ENCODE data around the gene STING1. TPM values are rescaled to one million over a fixed set of nuclear protein-coding genes. Genes with fewer than 3 reads are reported as not detected.

The STING1 gene
- total and polyA plus RNA-seq, 2 of the 8 experiments (the other 6 are each of a cell fraction or from before 2014, with no cell fraction given): 0.26 to 0.47 TPM

DNA sequence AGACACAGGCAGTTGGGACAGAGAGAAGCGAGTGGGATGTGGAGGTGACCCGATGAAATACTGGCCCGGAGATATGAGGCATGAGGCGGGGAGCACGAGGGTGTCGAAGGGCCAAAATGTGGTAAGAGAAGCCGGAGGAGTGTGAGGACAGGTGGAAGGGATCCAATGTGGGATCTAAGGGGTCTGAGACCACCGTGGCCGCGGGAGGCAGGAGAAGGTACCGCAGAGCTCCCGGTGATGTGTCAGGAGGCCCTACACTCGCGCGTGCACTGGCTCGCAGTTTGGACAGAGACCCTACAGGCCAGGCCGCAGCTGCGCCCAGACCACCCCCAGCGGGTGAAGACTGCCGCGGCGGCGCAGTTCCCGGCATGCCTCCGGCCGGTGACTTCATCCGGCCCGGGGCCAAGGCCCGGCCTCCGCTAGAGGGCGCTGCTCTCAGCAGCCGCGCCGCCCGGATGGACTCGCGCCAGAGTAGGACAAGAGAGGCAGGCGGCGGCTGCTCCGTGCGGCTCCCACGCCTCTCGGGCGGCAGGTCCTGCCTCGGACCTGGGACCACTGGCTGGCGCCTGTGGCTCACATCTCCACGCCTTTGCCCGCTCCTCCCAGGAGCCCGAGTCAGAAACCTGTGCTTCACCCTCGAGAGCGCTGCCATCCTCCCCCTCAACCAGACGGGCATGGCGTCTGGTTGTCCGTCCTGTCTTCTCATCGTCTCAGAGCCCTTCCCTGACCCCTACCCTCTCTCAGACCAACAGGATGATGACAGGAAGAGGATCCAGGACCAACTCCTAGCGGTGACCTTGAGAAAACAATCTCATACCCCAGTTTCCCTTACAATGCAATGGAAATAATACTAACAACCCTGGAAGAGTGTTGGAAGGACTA lies 35.4 kb upstream of the STING1 start (continued):
- TF ChIP-seq CTBP2 (IDR thresholded peaks at IDR 0.05; ENCODE audit: borderline replicate concordance, insufficient read depth, insufficient read length, low read length) (peak; percentile 40), NANOG (IDR thresholded peaks at IDR 0.05; ENCODE audit: insufficient read depth, low read depth, low read length, poor library complexity, severe bottlenecking) (peak; percentile 4), JUND (IDR thresholded peaks at IDR 0.05; ENCODE audit: low read length) (peak; percentile 95), SIRT6 (IDR thresholded peaks at IDR 0.05; ENCODE audit: low read length) (no peak), NRF1 (IDR thresholded peaks at IDR 0.05; ENCODE audit: low read depth, low read length) (peak; percentile 17; the same call in 1 of the 2 replicates), POLR2A (IDR thresholded peaks at IDR 0.05; ENCODE audit: control extremely low read depth in 1 of 2, low read depth in 2 of 2, low read length in 2 of 2) (peak in 1 of 2 experiments; percentile 94; a peak in 2 of 3 replicates), RXRA (IDR thresholded peaks at IDR 0.05; ENCODE audit: insufficient read depth, low read depth, low read length) (no peak), SIN3A (conservative IDR thresholded peaks at IDR 0.05 in 1 of 2, IDR thresholded peaks at IDR 0.05 in 1 of 2; ENCODE audit: low read depth in 1 of 2, low read length in 2 of 2) (no peak)
- TF ChIP-seq, protein P1, sequence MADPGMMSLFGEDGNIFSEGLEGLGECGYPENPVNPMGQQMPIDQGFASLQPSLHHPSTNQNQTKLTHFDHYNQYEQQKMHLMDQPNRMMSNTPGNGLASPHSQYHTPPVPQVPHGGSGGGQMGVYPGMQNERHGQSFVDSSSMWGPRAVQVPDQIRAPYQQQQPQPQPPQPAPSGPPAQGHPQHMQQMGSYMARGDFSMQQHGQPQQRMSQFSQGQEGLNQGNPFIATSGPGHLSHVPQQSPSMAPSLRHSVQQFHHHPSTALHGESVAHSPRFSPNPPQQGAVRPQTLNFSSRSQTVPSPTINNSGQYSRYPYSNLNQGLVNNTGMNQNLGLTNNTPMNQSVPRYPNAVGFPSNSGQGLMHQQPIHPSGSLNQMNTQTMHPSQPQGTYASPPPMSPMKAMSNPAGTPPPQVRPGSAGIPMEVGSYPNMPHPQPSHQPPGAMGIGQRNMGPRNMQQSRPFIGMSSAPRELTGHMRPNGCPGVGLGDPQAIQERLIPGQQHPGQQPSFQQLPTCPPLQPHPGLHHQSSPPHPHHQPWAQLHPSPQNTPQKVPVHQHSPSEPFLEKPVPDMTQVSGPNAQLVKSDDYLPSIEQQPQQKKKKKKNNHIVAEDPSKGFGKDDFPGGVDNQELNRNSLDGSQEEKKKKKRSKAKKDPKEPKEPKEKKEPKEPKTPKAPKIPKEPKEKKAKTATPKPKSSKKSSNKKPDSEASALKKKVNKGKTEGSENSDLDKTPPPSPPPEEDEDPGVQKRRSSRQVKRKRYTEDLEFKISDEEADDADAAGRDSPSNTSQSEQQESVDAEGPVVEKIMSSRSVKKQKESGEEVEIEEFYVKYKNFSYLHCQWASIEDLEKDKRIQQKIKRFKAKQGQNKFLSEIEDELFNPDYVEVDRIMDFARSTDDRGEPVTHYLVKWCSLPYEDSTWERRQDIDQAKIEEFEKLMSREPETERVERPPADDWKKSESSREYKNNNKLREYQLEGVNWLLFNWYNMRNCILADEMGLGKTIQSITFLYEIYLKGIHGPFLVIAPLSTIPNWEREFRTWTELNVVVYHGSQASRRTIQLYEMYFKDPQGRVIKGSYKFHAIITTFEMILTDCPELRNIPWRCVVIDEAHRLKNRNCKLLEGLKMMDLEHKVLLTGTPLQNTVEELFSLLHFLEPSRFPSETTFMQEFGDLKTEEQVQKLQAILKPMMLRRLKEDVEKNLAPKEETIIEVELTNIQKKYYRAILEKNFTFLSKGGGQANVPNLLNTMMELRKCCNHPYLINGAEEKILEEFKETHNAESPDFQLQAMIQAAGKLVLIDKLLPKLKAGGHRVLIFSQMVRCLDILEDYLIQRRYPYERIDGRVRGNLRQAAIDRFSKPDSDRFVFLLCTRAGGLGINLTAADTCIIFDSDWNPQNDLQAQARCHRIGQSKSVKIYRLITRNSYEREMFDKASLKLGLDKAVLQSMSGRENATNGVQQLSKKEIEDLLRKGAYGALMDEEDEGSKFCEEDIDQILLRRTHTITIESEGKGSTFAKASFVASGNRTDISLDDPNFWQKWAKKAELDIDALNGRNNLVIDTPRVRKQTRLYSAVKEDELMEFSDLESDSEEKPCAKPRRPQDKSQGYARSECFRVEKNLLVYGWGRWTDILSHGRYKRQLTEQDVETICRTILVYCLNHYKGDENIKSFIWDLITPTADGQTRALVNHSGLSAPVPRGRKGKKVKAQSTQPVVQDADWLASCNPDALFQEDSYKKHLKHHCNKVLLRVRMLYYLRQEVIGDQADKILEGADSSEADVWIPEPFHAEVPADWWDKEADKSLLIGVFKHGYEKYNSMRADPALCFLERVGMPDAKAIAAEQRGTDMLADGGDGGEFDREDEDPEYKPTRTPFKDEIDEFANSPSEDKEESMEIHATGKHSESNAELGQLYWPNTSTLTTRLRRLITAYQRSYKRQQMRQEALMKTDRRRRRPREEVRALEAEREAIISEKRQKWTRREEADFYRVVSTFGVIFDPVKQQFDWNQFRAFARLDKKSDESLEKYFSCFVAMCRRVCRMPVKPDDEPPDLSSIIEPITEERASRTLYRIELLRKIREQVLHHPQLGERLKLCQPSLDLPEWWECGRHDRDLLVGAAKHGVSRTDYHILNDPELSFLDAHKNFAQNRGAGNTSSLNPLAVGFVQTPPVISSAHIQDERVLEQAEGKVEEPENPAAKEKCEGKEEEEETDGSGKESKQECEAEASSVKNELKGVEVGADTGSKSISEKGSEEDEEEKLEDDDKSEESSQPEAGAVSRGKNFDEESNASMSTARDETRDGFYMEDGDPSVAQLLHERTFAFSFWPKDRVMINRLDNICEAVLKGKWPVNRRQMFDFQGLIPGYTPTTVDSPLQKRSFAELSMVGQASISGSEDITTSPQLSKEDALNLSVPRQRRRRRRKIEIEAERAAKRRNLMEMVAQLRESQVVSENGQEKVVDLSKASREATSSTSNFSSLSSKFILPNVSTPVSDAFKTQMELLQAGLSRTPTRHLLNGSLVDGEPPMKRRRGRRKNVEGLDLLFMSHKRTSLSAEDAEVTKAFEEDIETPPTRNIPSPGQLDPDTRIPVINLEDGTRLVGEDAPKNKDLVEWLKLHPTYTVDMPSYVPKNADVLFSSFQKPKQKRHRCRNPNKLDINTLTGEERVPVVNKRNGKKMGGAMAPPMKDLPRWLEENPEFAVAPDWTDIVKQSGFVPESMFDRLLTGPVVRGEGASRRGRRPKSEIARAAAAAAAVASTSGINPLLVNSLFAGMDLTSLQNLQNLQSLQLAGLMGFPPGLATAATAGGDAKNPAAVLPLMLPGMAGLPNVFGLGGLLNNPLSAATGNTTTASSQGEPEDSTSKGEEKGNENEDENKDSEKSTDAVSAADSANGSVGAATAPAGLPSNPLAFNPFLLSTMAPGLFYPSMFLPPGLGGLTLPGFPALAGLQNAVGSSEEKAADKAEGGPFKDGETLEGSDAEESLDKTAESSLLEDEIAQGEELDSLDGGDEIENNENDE (IDR thresholded peaks at IDR 0.05; ENCODE audit: insufficient replicate concordance, low read length): no peak
